SK-N-SH (cell line): ENCODE results near the gene ABLIM1. TPM values are rescaled to one million over a fixed set of nuclear protein-coding genes. Genes with fewer than 3 reads are reported as not detected.

ENCODE experiments used
- CTCF ChIA-PET: fragments of 300-600, 350-600 bp; formaldehyde crosslinking; extraction: SDS; loops from one replicate; lab custom pipeline; 2021; lab: Yijun Ruan, JAX
- POLR2A ChIA-PET: fragments of 350-600 bp; sonication (Branson Sonifier 250); formaldehyde crosslinking; extraction: SDS; loops from one replicate; lab custom pipeline; 2020; ENCODE audit warnings: antibody characterized with exemption, inconsistent platforms; lab: Yijun Ruan, JAX
- DNase-seq: peaks from one replicate; pipeline ENCODE4 v3.0.0; 2012
- H2AFZ ChIP-seq: fragments of 200-600 bp; sonication (generic); 2 replicates; pipeline ENCODE4 v1.8.1; 2016; ENCODE audit warnings: antibody characterized with exemption, mild to moderate bottlenecking, low read depth
- H3F3A ChIP-seq: fragments of 200-600 bp; sonication (generic); replicated peaks from 2 replicates; pipeline ENCODE3; 2016; ENCODE audit warnings: antibody characterized with exemption, mild to moderate bottlenecking; ENCODE audit not compliant: insufficient read depth
- H3K27ac ChIP-seq, 2 experiments: fragments of 200-500 bp in 1 of 2; fragments of 200-600 bp in 1 of 2; sonication (Bioruptor generic) in 1 of 2; sonication (generic), shearing (Covaris generic) in 1 of 2; 2 replicates each; pipeline versions ENCODE4 v1.5.1 to v1.6.1; 2014 to 2016; ENCODE audit warnings: low read depth in 2 of 2, inconsistent platforms in 1 of 2, low read length in 1 of 2, mild to moderate bottlenecking in 1 of 2, mixed read lengths in 1 of 2
- H3K27me3 ChIP-seq: fragments of 200-600 bp; sonication (generic), shearing (Covaris generic); 2 replicates; pipeline ENCODE4 v1.6.1; 2016; ENCODE audit warnings: mixed run types; ENCODE audit not compliant: insufficient read depth
- H3K36me3 ChIP-seq, 2 experiments: fragments of 200-500 bp in 1 of 2; fragments of 200-600 bp in 1 of 2; sonication (Bioruptor generic) in 1 of 2; sonication (generic) in 1 of 2; replicated peaks in 1 of 2; 2 replicates each; pipeline versions ENCODE3 to v1.5.1; 2014 to 2016; ENCODE audit warnings: low read length in 1 of 2, mild to moderate bottlenecking in 1 of 2; ENCODE audit not compliant: insufficient read depth in 2 of 2, control insufficient read depth in 1 of 2
- H3K4me1 ChIP-seq, 2 experiments: fragments of 200-500 bp in 1 of 2; fragments of 200-600 bp in 1 of 2; sonication (Bioruptor generic) in 1 of 2; sonication (generic), shearing (Covaris generic) in 1 of 2; 2 replicates each; pipeline versions ENCODE4 v1.5.1 to v1.6.1; 2014 to 2016; ENCODE audit warnings: low read depth in 1 of 2, low read length in 1 of 2, mixed run types in 1 of 2; ENCODE audit not compliant: insufficient read depth in 2 of 2, control insufficient read depth in 1 of 2
- H3K4me2 ChIP-seq: fragments of 200-600 bp; sonication (generic), shearing (Covaris generic); 2 replicates; pipeline ENCODE4 v1.6.1; 2017; ENCODE audit warnings: mixed run types
- H3K4me3 ChIP-seq, 2 experiments: fragments of 200-500 bp in 1 of 2; fragments of 200-600 bp in 1 of 2; sonication (Bioruptor generic) in 1 of 2; sonication (generic), shearing (Covaris generic) in 1 of 2; 2 replicates each; pipeline versions ENCODE4 v1.5.1 to v1.8.1; 2014 to 2016; ENCODE audit warnings: low read depth in 2 of 2, inconsistent platforms in 1 of 2, low read length in 1 of 2, mild to moderate bottlenecking in 1 of 2, mixed read lengths in 1 of 2, moderate library complexity in 1 of 2
- H3K79me2 ChIP-seq: fragments of 200-600 bp; sonication (generic); 2 replicates; pipeline ENCODE4 v1.8.1; 2017; ENCODE audit warnings: mild to moderate bottlenecking; ENCODE audit not compliant: insufficient read depth
- H3K9ac ChIP-seq: fragments of 200-600 bp; sonication (generic); 2 replicates; pipeline ENCODE4 v1.6.1; 2017; ENCODE audit warnings: mixed run types
- H3K9me2 ChIP-seq: fragments of 200-600 bp; sonication (generic); 2 replicates; pipeline ENCODE4 v1.6.1; 2017; ENCODE audit warnings: mixed run types
- H3K9me3 ChIP-seq: fragments of 200-600 bp; sonication (generic); 2 replicates; pipeline ENCODE4 v1.6.1; 2017; ENCODE audit warnings: mixed run types, mild to moderate bottlenecking, moderate library complexity
- H4K20me1 ChIP-seq: fragments of 200-600 bp; sonication (generic); 2 replicates; pipeline ENCODE4 v1.6.1; 2017; ENCODE audit warnings: mild to moderate bottlenecking, mixed run types; ENCODE audit not compliant: insufficient read depth
- EP300 ChIP-seq, 2 experiments: IDR thresholded peaks; 2 replicates each; pipeline versions ENCODE4 v1.4.0 to v1.6.1; 2012; ENCODE audit warnings: borderline replicate concordance in 1 of 2, low read depth in 1 of 2, low read length in 1 of 2
- EZH2phosphoT487 ChIP-seq: fragments of 200-600 bp; sonication (generic); IDR thresholded peaks from 2 replicates; pipeline ENCODE4 v1.6.1; 2017; ENCODE audit warnings: low read depth, mixed run types, mild to moderate bottlenecking, antibody characterized with exemption, moderate library complexity, borderline replicate concordance
- JUND ChIP-seq: IDR thresholded peaks from 2 replicates; pipeline ENCODE4 v1.4.0; 2012
- MXI1 ChIP-seq: IDR thresholded peaks from 2 replicates; pipeline ENCODE4 v1.6.1; 2012; ENCODE audit warnings: mild to moderate bottlenecking, low read depth, low read length, improper control_type of control experiment
- NRF1 ChIP-seq: IDR thresholded peaks from 2 replicates; pipeline ENCODE4 v1.6.1; 2012; ENCODE audit warnings: low read depth, mild to moderate bottlenecking, low read length
- POLR2AphosphoS5 ChIP-seq: IDR thresholded peaks from 2 replicates; pipeline ENCODE4 v1.6.1; 2012; ENCODE audit warnings: low read depth, low read length
- RAD21 ChIP-seq: IDR thresholded peaks from 2 replicates; pipeline ENCODE4 v1.6.1; 2012; ENCODE audit warnings: mild to moderate bottlenecking, low read length
- SIN3A ChIP-seq: IDR thresholded peaks from 2 replicates; pipeline ENCODE4 v1.6.1; 2012; ENCODE audit warnings: low read depth, mild to moderate bottlenecking, low read length, moderate library complexity, borderline replicate concordance
- SMC3 ChIP-seq: IDR thresholded peaks from 2 replicates; pipeline ENCODE4 v1.6.1; 2012; ENCODE audit warnings: low read depth, low read length, improper control_type of control experiment
- TCF12 ChIP-seq: IDR thresholded peaks from 2 replicates; pipeline ENCODE4 v1.4.0; 2012
- USF1 ChIP-seq: IDR thresholded peaks from 2 replicates; pipeline ENCODE4 v1.4.0; 2012; ENCODE audit warnings: low read depth, borderline replicate concordance
- WGBS: methylation state at CpG from one replicate; pipeline ENCODE4 v1.1.6; 2017; ENCODE audit warnings: low lambda C conversion rate; 5-methylcytosine and 5-hydroxymethylcytosine counted together
- polyA plus RNA-seq, 3 experiments: library from polyadenylated mRNA; depleted of rRNA; stranded (reverse); fragments of >200 nt; gene quantifications; 2 replicates each; pipeline ENCODE4 v1.2.3, GENCODE V29; 2012
- TF ChIP-seq, protein P1 (sequence below): IDR thresholded peaks from 2 replicates; pipeline ENCODE4; 2012
- TF ChIP-seq, protein P2 (sequence below): IDR thresholded peaks from 2 replicates; pipeline ENCODE4 v1.6.1; 2012; ENCODE audit warnings: mild to moderate bottlenecking, low read depth, low read length, moderate library complexity

The ABLIM1 gene
- polyA plus RNA-seq, 1 of the 3 experiments (the other 2 are of a cell fraction) = 16.1 TPM

DNA sequence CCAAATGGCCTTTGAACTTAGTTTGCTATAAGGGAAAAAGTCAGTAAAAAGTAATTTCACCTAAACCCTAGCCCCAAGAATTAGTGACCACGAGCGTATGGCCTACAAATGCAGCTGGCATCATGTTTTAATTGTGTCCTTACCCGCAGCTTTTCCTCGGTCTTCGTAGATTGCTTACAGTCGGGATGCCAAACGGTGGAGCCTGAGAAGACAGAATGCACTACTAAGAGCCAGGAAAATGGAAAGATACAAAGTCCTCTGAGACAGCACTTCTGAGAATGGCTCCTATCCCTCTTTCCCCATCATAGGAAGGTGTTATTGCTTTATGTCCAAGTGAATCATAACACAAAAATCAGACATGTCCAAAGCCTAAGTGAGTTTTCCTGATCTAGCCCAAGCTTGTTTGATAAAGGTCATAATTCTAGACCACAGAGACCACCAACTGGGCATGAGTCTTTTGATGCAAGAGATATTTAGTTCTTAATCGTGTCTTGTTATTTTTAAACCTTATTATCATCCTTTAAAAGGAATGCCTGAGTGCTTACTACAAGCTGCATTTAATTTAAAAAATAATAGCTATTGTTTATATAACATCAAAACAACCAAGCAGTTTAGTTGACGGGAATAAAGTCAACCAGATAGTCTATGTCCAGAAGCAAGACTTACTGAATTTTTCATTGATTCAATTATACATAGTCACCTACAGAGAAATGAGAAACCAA is 170.1 kb downstream of the ABLIM1 start:
- no peaks in the 10 kb centered on the region for H3K9me2 ChIP-seq
- no peaks in the 10 kb centered on the region for H3F3A ChIP-seq
- H3K36me3 ChIP-seq = peaks cover 0 to 18% of the 10 kb centered on the region in 2 experiments
- no peaks in the 10 kb centered on the region for H3K79me2 ChIP-seq
- ChIA-PET POLR2A (interaction anchor here (1.0 kb wide), 1 partner anchor 38 kb away, joined by 3 read pairs; no protein-coding TSS in a partner anchor), CTCF (interaction anchor here (0.7 to 3.4 kb wide), 21 partner anchors 9 to 334 kb away, joined by 3 to 21 read pairs (median 4); partner anchors contain the start of gene FHIP2A)
- no peak for DNase-seq
- no peaks in the 10 kb centered on the region for H3K27me3 ChIP-seq
- peak overlapping the region; percentile 40 to 80; a peak in 3 of 4 replicates for H3K27ac ChIP-seq
- H3K9ac ChIP-seq = no peak overlapping the region
- no peak overlapping the region for H3K4me2 ChIP-seq
- H4K20me1 ChIP-seq = no peaks in the 10 kb centered on the region
- TF ChIP-seq TCF12 (peak; percentile 39), EZH2phosphoT487 (no peak), MXI1 (no peak), SIN3A (no peak), JUND (no peak), SMC3 (no peak), EP300 (IDR thresholded peaks at IDR 0.05; ENCODE audit: borderline replicate concordance in 1 of 2, low read depth in 1 of 2, low read length in 1 of 2) (no peak), USF1 (no peak), NRF1 (no peak), POLR2AphosphoS5 (no peak), RAD21 (no peak)
- TF ChIP-seq, protein P1, sequence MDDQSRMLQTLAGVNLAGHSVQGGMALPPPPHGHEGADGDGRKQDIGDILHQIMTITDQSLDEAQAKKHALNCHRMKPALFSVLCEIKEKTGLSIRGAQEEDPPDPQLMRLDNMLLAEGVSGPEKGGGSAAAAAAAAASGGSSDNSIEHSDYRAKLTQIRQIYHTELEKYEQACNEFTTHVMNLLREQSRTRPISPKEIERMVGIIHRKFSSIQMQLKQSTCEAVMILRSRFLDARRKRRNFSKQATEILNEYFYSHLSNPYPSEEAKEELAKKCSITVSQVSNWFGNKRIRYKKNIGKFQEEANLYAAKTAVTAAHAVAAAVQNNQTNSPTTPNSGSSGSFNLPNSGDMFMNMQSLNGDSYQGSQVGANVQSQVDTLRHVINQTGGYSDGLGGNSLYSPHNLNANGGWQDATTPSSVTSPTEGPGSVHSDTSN = peak; percentile 3; the same call in 1 of the 2 replicates
- TF ChIP-seq, protein P2, sequence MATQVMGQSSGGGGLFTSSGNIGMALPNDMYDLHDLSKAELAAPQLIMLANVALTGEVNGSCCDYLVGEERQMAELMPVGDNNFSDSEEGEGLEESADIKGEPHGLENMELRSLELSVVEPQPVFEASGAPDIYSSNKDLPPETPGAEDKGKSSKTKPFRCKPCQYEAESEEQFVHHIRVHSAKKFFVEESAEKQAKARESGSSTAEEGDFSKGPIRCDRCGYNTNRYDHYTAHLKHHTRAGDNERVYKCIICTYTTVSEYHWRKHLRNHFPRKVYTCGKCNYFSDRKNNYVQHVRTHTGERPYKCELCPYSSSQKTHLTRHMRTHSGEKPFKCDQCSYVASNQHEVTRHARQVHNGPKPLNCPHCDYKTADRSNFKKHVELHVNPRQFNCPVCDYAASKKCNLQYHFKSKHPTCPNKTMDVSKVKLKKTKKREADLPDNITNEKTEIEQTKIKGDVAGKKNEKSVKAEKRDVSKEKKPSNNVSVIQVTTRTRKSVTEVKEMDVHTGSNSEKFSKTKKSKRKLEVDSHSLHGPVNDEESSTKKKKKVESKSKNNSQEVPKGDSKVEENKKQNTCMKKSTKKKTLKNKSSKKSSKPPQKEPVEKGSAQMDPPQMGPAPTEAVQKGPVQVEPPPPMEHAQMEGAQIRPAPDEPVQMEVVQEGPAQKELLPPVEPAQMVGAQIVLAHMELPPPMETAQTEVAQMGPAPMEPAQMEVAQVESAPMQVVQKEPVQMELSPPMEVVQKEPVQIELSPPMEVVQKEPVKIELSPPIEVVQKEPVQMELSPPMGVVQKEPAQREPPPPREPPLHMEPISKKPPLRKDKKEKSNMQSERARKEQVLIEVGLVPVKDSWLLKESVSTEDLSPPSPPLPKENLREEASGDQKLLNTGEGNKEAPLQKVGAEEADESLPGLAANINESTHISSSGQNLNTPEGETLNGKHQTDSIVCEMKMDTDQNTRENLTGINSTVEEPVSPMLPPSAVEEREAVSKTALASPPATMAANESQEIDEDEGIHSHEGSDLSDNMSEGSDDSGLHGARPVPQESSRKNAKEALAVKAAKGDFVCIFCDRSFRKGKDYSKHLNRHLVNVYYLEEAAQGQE = no peak
- H2AFZ ChIP-seq = no peak overlapping the region
- H3K4me3 ChIP-seq = no peak overlapping the region
- WGBS = 83% methylated on average over 9 of the region's 9 CpGs
- H3K4me1 ChIP-seq = peaks cover 26 to 33% of the 10 kb centered on the region in 2 experiments; a peak in 3 of 4 replicates
- no peaks in the 10 kb centered on the region for H3K9me3 ChIP-seq
